M059J (cell line): Measurements from ENCODE around the gene DNMBP. TPM values are rescaled to one million over a fixed set of nuclear protein-coding genes. Genes with fewer than 3 reads are reported as not detected.
A peak's percentile ranks its signal among the peaks of the same experiment; 100 is the strongest.
"Not testable (repeated sequence)": the region's sequence is repeated elsewhere in the genome, so short reads cannot be mapped to it uniquely, and the experiment has no call there.

Source experiments
- DNase-seq: peaks from one replicate; pipeline ENCODE4 v3.0.0-alpha.2; 2012; ENCODE audit warnings: low read depth
- total RNA-seq: library from RNA; depleted of rRNA; stranded (reverse); fragments of >200 nt; shearing (Covaris generic); gene quantifications from 2 replicates; pipeline ENCODE4 v1.2.3, GENCODE V29; 2014

DNMBP gene
- total RNA-seq, 1 experiment from 2014 or later: 29.4 TPM

DNA sequence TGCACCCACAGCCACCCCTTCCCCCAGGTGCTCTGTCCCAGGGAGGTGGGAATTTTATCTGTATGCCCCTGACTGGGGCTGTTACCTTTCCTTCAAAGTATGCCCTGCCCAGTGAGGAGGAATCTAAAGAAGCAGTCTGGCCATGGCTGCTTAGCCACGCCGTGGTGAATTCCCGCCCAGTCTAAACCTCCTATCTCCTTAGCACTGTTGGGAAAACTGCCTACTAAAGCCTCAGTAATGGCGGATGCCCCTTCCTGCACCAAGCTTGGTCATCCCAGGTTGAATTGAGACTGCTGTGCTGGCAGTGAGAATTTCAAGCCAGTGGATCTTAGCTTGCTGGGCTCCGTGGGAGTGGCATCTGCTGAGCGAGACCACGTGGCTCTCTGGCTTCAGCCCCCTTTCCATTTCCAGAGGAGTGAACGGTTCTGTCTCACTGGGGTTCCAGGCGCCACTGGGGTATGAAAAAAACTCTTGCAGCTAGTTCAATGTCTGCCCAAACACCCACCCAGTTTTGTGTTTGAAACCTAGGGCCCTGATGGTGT is 140.1 kb downstream of the DNMBP start:
- DNase-seq: peak; percentile 27

GRCh38 chr10:99867250-99867649 is 142.5 kb downstream of the DNMBP start:
- not testable (repeated sequence) for DNase-seq

GRCh38 chr10:99863535-99864240 is 146.1 kb downstream of the DNMBP start:
- peak; percentile 93 for DNase-seq

GRCh38 chr10:99860466-99860865 is 149.3 kb downstream of the DNMBP start:
- no peak for DNase-seq

DNA sequence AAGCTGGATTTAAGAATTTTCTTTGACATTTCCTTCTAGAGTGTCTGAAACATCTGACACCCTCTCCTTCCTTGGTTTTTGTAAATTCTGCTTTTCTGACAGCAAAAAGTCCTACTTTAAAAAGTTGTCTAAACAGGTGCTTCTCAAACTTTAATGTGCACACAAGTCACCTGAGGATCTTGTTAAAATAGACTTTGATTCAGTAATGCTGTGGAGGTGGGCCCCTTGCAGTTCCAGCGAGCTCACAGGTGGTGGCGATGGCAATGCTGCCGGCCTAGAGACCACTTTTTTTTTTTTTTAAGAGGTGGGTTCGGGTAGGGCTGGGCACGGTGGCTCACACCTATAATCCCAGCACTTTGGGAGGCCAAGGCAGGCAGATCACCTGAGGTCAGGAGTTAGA is 150.2 kb downstream of the DNMBP start:
- DNase-seq: no peak

- DNase-seq: no peak
Observed at GRCh38 chr10:99858849-99859248, 150.9 kb downstream of the DNMBP start.

- DNase-seq: no peak
Observed at GRCh38 chr10:99855479-99856071, 154.2 kb downstream of the DNMBP start.

DNA sequence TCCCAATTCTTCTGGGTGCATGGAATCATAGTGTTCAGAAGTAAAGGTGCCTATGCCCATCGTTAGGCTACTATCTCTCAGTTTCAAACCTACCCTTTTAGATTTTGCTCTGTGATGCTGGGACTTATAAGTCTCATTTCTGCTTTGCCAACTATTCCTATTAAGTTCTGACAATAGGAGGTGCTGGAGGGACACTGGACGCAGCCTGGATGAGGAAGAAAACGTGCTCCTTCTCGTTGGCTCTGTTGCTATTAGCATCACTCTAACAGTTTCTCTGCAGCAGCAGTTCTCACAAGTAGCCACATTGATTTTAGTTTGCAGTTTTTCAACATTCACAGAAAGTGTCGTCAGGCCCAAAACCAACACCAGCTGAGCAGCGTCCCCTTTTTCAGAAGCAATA is 154.9 kb downstream of the DNMBP start:
- DNase-seq: no peak

DNA sequence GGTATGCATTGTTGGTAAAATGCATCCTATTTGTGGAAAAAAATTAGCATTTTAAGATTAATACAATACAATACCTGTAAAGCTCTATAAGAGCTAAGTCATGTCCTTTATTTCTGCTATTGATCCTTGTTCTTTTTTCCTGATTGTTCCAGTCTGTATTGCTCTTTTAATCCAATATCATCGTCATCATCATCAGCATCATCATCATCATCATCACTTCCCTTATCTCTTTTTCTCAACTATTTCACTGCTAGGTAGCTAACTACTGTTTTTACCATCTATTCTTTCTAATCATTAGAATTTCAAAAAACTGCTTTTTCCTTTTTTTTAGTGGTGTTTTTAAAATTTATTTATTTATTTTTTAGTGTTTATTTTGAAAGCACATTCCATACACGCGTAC is 156.1 kb downstream of the DNMBP start:
- no peak for DNase-seq

DNA sequence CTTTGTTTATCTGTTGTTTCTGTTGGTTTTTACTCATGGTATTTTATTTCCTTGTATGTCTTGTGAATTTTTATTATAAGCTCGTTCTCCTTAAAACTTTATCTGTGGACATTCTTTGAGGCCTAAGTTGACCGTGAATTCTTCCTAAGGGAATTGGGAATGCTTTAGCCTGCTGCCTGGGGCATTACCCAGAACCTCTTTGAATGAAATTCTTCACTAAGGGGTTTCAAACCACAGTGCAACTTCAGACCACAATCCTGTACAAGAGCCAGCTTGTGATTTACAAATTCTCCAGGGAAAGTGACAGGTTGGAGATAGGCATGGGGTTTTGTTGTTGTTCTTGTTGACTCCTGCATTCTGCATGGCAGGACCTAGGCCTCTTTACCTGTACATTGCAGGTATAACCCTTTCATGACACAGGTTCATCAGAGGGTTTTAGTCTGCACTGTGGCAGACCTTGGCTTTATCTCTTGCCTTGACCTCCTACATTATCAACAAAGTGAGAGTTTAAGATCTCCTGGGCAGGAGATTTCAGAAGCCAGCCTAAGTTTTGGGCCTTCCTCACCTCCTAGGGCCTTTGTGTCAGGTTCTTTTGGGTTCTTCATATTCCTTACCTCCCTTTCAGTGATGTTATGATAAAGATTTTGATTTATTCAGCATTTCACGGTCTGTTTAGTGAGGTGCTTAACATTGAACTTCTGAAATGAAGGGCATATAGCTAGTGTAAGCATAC is 157.1 kb downstream of the DNMBP start:
- DNase-seq: peak; percentile 67

- no peak for DNase-seq
Observed at GRCh38 chr10:99851825-99852224, 157.9 kb downstream of the DNMBP start.

DNA sequence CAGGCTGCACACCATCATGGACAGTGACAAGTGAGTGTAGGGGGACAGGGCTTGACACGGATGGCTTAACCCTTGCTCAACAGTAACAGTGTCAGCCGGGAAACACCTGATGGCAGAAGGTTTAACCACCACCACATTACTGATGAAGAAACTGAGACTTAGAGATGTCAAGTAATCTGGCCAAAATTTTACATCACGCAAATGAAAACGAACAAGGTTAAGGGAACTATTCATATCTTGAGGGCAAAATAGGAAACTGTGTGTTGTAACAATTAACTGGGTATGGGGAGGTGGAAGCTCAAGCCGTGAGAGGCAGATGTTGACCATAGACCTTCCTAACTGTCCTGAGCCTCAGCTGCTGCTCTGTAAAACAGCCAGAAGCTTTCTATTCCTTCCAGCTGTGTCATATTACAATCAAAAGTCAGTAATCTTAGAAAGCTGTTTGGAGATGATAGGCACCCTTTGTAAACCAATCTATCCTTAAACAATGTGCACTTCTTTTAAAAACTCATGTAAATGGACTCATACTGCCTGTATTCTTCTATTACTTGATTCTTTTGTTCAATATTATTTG is 158.9 kb downstream of the DNMBP start:
- DNase-seq: no peak

DNA sequence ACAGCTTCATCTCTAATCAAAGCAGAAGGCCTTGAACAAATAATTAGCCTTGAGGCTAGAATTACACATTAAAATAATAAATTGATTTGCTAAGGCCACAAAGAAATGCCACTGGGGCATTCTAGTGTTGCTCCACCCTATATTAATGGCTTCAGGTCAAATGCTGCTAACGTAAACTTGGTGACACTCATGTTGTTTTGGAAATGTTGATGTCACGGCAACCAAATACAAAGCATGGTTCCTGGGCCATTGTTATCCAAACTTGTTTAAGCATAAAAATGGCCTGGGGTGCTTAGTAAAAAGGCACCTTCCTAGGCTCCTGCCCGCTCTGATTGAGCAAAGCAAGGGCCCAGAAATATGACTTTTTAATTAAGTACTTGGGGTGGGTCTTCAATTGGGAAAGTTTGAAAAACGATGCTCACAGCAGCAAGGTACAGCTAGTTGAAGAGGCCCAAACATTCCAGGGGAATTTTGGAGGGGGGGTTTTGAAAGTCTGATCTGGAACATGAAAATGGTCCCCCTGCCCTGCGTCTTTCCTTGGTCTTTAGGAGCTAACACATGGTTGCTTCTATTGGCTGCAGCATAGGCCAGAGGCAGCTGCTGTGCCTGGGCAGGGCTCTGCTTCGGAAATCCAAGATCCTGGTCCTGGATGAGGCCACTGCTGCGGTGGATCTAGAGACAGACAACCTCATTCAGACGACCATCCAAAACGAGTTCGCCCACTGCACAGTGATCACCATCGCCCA is 159.6 kb downstream of the DNMBP start:
- peak; percentile 69 for DNase-seq

- no peak for DNase-seq
Observed at GRCh38 chr10:99849536-99849935, 160.2 kb downstream of the DNMBP start.

GRCh38 chr10:99849057-99849456 is 160.7 kb downstream of the DNMBP start:
- DNase-seq: no peak

GRCh38 chr10:99845837-99846382 is 163.8 kb downstream of the DNMBP start:
- peak; percentile 89 for DNase-seq

GRCh38 chr10:99844433-99844955 is 165.3 kb downstream of the DNMBP start:
- DNase-seq: no peak

DNA sequence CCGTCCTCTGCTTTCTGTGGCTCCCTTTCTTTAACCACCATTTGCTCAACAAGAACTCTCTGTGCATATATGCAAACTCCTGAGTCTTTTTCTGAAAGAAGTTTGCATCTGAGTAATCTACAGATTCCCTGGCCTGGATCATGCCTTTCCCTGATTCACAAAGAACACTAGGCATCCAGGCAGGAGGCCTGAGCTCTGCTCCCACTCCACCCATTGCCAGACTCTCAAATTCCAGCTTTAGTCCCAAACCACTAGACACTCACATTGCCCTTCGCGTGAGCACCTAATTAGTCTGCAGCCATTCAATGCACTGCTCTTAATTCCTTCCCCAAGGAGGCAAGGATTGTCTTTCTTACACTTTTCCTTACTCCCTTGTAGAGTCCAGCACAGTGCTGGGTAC is 166.4 kb downstream of the DNMBP start:
- DNase-seq: no peak

DNA sequence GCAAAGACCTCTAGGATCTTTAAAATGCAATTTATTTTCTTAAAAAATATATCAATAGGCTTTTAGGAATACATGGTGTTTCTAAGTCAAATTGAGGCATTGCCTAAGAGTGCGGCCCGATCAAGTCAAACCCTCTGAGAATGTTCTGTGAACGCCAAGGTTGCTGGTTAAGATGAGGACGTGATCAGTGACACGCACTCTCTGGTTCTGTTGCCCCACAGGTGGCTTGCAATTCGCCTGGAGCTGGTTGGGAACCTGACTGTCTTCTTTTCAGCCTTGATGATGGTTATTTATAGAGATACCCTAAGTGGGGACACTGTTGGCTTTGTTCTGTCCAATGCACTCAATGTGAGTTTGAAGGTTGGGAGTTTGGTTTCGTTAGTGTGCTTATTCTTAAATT is 168.0 kb downstream of the DNMBP start:
- no peak for DNase-seq

DNA sequence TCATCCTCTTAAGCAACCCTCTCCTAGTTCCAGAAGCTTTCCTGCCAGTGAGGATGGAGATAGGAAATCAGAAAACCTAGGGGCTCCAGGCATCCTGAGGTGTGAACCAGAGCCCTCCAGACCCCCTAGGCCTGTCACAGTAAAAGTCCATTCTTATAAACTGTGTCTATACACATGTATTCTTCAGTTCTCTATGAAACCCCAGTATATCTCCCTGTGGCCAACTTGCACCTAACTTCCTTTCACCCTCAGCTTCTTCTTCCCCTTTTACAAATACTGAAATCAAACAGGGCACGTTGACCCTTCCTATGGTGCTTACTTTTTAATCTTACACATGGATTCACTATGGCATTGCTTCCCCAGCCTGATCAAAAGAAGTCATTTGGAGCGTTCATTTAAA is 168.9 kb downstream of the DNMBP start:
- DNase-seq: not testable (repeated sequence)

DNA sequence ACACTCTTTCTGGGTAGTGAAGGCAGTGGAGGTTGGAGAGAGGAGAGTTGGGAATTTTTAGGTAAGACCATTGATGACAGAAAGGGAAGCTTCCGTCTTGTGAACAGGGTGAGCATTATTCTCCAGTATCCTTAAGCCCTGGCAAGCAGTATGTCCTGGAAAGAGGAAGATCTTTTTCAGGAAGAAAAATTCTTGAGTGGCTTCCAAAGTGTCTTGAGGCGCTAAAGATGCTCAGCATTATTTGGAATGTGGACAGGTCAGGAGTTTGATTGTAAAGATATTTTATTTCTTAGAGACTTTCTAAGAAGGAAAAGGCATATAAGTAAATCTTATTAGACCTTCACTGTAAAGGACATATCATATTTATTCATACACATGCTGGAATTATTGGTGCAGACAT is 173.0 kb downstream of the DNMBP start:
- no peak for DNase-seq
